ENCODE measurements around the gene U2AF1L4. TPM values are rescaled to one million over a fixed set of nuclear protein-coding genes. Genes with fewer than 3 reads are reported as not detected.

The U2AF1L4 gene
- total and polyA plus RNA-seq, 10 of the 15 experiments (the other 5 are each of a cell fraction or from before 2014, with no cell fraction given): 7.9 to 21.6 (median 15.1) TPM

DNA sequence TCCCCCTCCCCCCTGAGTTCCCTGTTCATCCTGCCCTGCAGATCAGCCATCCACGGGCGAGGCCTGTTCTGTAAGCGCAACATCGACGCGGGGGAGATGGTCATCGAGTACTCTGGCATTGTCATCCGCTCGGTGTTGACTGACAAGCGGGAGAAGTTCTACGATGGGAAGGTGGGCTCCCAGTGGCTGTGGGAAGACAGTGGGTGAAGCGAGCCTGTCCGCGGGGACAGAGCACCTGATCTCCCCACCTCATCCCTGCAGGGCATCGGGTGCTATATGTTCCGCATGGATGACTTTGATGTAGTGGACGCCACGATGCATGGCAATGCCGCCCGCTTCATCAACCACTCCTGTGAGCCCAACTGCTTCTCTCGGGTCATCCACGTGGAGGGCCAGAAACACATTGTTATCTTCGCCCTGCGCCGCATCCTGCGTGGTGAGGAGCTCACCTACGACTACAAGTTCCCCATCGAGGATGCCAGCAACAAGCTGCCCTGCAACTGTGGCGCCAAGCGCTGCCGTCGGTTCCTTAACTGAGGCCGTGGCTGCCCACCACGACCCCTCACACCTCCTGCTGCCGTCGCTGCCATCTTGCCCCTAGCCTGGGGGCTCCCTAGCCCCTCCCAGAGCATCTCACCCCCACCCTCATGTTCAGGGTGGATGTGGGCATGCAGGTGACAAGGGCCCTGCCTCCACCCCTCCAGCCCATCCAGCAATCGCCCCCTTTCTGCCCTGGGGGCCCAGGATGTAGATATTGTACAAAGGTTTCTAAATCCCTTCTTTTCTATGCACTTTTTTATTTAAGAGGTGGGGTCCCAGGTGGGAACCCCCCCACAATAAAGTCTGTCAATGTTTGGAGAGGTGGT is 7.0 kb downstream of the U2AF1L4 start:
- no peak for DNase-seq (ENCODE audit: low read depth, low spot score)
- Histone ChIP-seq H3K79me2 (ENCODE audit: control insufficient read depth, insufficient read depth, low read length) (peaks cover 15% of the 10 kb centered on the region), H3K4me3 (no peak overlapping the region), H3K9ac (ENCODE audit: control insufficient read depth, insufficient read depth, low read length) (no peak overlapping the region), H2AFZ (ENCODE audit: control insufficient read depth, low read depth, low read length) (no peak overlapping the region), H3K4me2 (ENCODE audit: control insufficient read depth, insufficient read depth) (no peak overlapping the region), H3K4me1 (ENCODE audit: control insufficient read depth, insufficient read depth, low read length) (peaks cover 16% of the 10 kb centered on the region), H3K27me3 (replicated peaks in 1 of 2; ENCODE audit: control insufficient read depth in 2 of 2, insufficient read depth in 2 of 2, low read length in 1 of 2) (no peaks in the 10 kb centered on the region), H4K20me1 (ENCODE audit: control insufficient read depth, insufficient read depth) (no peaks in the 10 kb centered on the region), H3K36me3 (ENCODE audit: control insufficient read depth in 2 of 2, insufficient read depth in 2 of 2, low read length in 1 of 2) (peaks cover 13 to 30% of the 10 kb centered on the region in 2 experiments; a peak in 3 of 4 replicates), H3K27ac (ENCODE audit: control insufficient read depth, insufficient read depth) (no peak overlapping the region), H3K9me3 (replicated peaks; ENCODE audit: control insufficient read depth, insufficient read depth, low read length) (no peaks in the 10 kb centered on the region)
- no peak for ATAC-seq
- TF ChIP-seq, protein P1, sequence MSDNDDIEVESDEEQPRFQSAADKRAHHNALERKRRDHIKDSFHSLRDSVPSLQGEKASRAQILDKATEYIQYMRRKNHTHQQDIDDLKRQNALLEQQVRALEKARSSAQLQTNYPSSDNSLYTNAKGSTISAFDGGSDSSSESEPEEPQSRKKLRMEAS (IDR thresholded peaks at IDR 0.05; ENCODE audit: low read depth, low read length): no peak
- TF ChIP-seq, protein P2, sequence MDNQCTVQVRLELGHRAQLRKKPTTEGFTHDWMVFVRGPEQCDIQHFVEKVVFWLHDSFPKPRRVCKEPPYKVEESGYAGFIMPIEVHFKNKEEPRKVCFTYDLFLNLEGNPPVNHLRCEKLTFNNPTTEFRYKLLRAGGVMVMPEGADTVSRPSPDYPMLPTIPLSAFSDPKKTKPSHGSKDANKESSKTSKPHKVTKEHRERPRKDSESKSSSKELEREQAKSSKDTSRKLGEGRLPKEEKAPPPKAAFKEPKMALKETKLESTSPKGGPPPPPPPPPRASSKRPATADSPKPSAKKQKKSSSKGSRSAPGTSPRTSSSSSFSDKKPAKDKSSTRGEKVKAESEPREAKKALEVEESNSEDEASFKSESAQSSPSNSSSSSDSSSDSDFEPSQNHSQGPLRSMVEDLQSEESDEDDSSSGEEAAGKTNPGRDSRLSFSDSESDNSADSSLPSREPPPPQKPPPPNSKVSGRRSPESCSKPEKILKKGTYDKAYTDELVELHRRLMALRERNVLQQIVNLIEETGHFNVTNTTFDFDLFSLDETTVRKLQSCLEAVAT (IDR thresholded peaks at IDR 0.05): peak; percentile 51; the same call in 1 of the 2 replicates
- TF ChIP-seq, protein P3, sequence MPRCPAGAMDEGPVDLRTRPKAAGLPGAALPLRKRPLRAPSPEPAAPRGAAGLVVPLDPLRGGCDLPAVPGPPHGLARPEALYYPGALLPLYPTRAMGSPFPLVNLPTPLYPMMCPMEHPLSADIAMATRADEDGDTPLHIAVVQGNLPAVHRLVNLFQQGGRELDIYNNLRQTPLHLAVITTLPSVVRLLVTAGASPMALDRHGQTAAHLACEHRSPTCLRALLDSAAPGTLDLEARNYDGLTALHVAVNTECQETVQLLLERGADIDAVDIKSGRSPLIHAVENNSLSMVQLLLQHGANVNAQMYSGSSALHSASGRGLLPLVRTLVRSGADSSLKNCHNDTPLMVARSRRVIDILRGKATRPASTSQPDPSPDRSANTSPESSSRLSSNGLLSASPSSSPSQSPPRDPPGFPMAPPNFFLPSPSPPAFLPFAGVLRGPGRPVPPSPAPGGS (IDR thresholded peaks at IDR 0.05; ENCODE audit: borderline replicate concordance, insufficient read depth, low read depth, low read length, poor library complexity, severe bottlenecking): no peak
- peak; percentile 39 for TF ChIP-seq POLR2A (IDR thresholded peaks at IDR 0.05; ENCODE audit: low read depth, low read length)
- peak; percentile 82; the same call in 1 of the 2 replicates for TF ChIP-seq PAX5 (IDR thresholded peaks at IDR 0.05; ENCODE audit: borderline replicate concordance, low read depth, low read length)
- no peak for TF ChIP-seq HDGF (IDR thresholded peaks at IDR 0.05)
- no TSS peak for BruUV-seq (replicated peaks)
- no peak for FAIRE-seq
- in situ Hi-C loops (cut with MboI): no loop called here
- CTCF ChIA-PET: interaction anchor here (1.2 to 2.1 kb wide), 3 partner anchors 18 to 46 kb away, joined by 4 to 7 read pairs (median 7); no protein-coding TSS in a partner anchor
- POLR2A ChIA-PET: interaction anchor here (1.3 kb wide), 1 partner anchor 20 kb away, joined by 5 read pairs; no protein-coding TSS in a partner anchor
- SMC1A ChIA-PET (ENCODE audit: uncharacterized antibody, unreplicated experiment): interaction anchor here (1.2 to 1.8 kb wide), 2 partner anchors 20 to 42 kb away, joined by 3 to 5 read pairs; no protein-coding TSS in a partner anchor
- RAD21 ChIA-PET (ENCODE audit: unreplicated experiment): interaction anchor here (1.2 kb wide), 1 partner anchor 45 kb away, joined by 4 read pairs; no protein-coding TSS in a partner anchor
- WGBS (ENCODE audit: insufficient coverage, insufficient replicate concordance, low lambda C conversion rate, missing lambda C conversion rate): 93% methylated on average over 37 of the region's 37 CpGs
- intact Hi-C loops (cut with micrococcal nuclease; ENCODE audit: unreplicated experiment): no loop called here

Measured in GM12878 (cell line).